Vagina (tissue), 2 donors: ENCODE results near the gene FITM2. TPM values are rescaled to one million over a fixed set of nuclear protein-coding genes. Genes with fewer than 3 reads are reported as not detected.

Experiments used
- DNase-seq, 2 donors: peaks; one replicate each; pipeline ENCODE4 v3.0.0-alpha.2; 2017; ENCODE audit errors: extremely low spot score in 2 of 2
- H3K27ac ChIP-seq: fragments of 200-600 bp; sonication (generic); one replicate; pipeline ENCODE4 v1.5.1; 2019
- H3K27me3 ChIP-seq: fragments of 200-600 bp; sonication (generic); one replicate; pipeline ENCODE4 v1.5.1; 2019
- H3K36me3 ChIP-seq, 2 donors: fragments of 200-600 bp; sonication (generic); one replicate each; pipeline ENCODE4 v1.5.1; 2017 to 2019
- H3K4me1 ChIP-seq: fragments of 200-600 bp; sonication (generic); one replicate; pipeline ENCODE4 v1.5.1; 2019
- H3K4me3 ChIP-seq, 2 donors: fragments of 200-600 bp; sonication (generic); 1 replicate in 1 of 2; 2 replicates in 1 of 2; pipeline ENCODE4 v1.5.1; 2016 to 2019
- H3K9me3 ChIP-seq: fragments of 200-600 bp; sonication (generic); one replicate; pipeline ENCODE4 v1.5.1; 2019
- CTCF ChIP-seq, 3 experiments: fragments of 450-650 bp in 2 of 3; fragments of 200-600 bp in 1 of 3; sonication (generic) in 1 of 3; IDR thresholded peaks; one replicate each; pipeline ENCODE4 v1.5.1; 2017 to 2019; ENCODE audit warnings: antibody characterized with exemption in 3 of 3, mild to moderate bottlenecking in 2 of 3, moderate library complexity in 2 of 3
- POLR2A ChIP-seq, 2 donors: fragments of 450-650 bp; IDR thresholded peaks; one replicate each; pipeline ENCODE4 v1.6.1; 2017; ENCODE audit warnings: antibody characterized with exemption in 2 of 2, mild to moderate bottlenecking in 2 of 2, moderate library complexity in 2 of 2
- POLR2AphosphoS5 ChIP-seq, 2 donors: sonication (generic); formaldehyde crosslinking; IDR thresholded peaks; one replicate each; pipeline ENCODE4 v1.9.0; 2017; ENCODE audit warnings: antibody characterized with exemption in 2 of 2, mild to moderate bottlenecking in 2 of 2, low read depth in 1 of 2; ENCODE audit not compliant: insufficient read depth in 1 of 2
- intact Hi-C: fragments of 100-400 bp; cut with DNase I; formaldehyde crosslinking; loops from one replicate; pipeline ENCODE4 v1.15.1; 2023
- total RNA-seq: library from RNA; depleted of rRNA; stranded (reverse); fragments of >200 nt; gene quantifications from one replicate; pipeline ENCODE4 v1.2.3, GENCODE V29; 2016

FITM2 gene
- total RNA-seq: 7.4 TPM

GRCh38 chr20:44310664-44311639 is at the start of gene FITM2:
TSS of gene FITM2 (minus strand) at chr20:44311202. CDS start at chr20:44311148, 54 bp downstream.
- Histone ChIP-seq H3K36me3 (peaks cover 0 to 9% of the 10 kb centered on the region in 2 donors), H3K4me3 (peak within 1 kb of the TSS; percentile 95 to 99), H3K27me3 (no peaks in the 10 kb centered on the region), H3K4me1 (peaks cover 23% of the 10 kb centered on the region), H3K27ac (peak within 1 kb of the TSS; percentile 78), H3K9me3 (no peaks in the 10 kb centered on the region)
- TF ChIP-seq POLR2AphosphoS5 (IDR thresholded peaks at IDR 0.05; ENCODE audit: insufficient read depth in 1 of 2, low read depth in 1 of 2) (peak; percentile 86 to 94), POLR2A (IDR thresholded peaks at IDR 0.05) (no peak), CTCF (IDR thresholded peaks at IDR 0.05) (peak; percentile 85 to 97 (median 96))
- intact Hi-C loops: no loop called here
- DNase-seq: peak in 1 of 2 donors; percentile 96

GRCh38 chr20:44360221-44360620 is 49.2 kb upstream of the FITM2 start:
- no peak overlapping the region for H3K4me3 ChIP-seq
- no peak for DNase-seq
- no peaks in the 10 kb centered on the region for H3K4me1 ChIP-seq
- TF ChIP-seq CTCF (IDR thresholded peaks at IDR 0.05) (no peak), POLR2AphosphoS5 (IDR thresholded peaks at IDR 0.05; ENCODE audit: insufficient read depth in 1 of 2, low read depth in 1 of 2) (no peak), POLR2A (IDR thresholded peaks at IDR 0.05) (no peak)
- H3K27me3 ChIP-seq: no peaks in the 10 kb centered on the region
- intact Hi-C loops: no loop called here
- H3K9me3 ChIP-seq: no peaks in the 10 kb centered on the region
- H3K36me3 ChIP-seq: no peaks in the 10 kb centered on the region
- H3K27ac ChIP-seq: no peak overlapping the region

GRCh38 chr20:44358776-44359175 is 47.8 kb upstream of the FITM2 start:
- H3K9me3 ChIP-seq: no peaks in the 10 kb centered on the region
- intact Hi-C loops: no loop called here
- no peak overlapping the region for H3K27ac ChIP-seq

GRCh38 chr20:44357555-44358125 is 46.6 kb upstream of the FITM2 start:
- no peak for DNase-seq
- intact Hi-C loops: no loop called here
- no peaks in the 10 kb centered on the region for H3K36me3 ChIP-seq
- no peak overlapping the region for H3K27ac ChIP-seq
- H3K4me1 ChIP-seq: no peaks in the 10 kb centered on the region
- H3K27me3 ChIP-seq: no peaks in the 10 kb centered on the region
- TF ChIP-seq POLR2AphosphoS5 (IDR thresholded peaks at IDR 0.05; ENCODE audit: insufficient read depth in 1 of 2, low read depth in 1 of 2): no peak
- no peak for TF ChIP-seq CTCF (IDR thresholded peaks at IDR 0.05)
- TF ChIP-seq POLR2A (IDR thresholded peaks at IDR 0.05): no peak
- no peak overlapping the region for H3K4me3 ChIP-seq
- no peaks in the 10 kb centered on the region for H3K9me3 ChIP-seq

More at GRCh38 chr20:44358776-44359175, 47.8 kb upstream of the FITM2 start:
- no peaks in the 10 kb centered on the region for H3K27me3 ChIP-seq
- no peaks in the 10 kb centered on the region for H3K36me3 ChIP-seq
- no peak for DNase-seq
- H3K4me1 ChIP-seq: no peaks in the 10 kb centered on the region
- no peak overlapping the region for H3K4me3 ChIP-seq
- TF ChIP-seq CTCF (IDR thresholded peaks at IDR 0.05) (no peak), POLR2AphosphoS5 (IDR thresholded peaks at IDR 0.05; ENCODE audit: insufficient read depth in 1 of 2, low read depth in 1 of 2) (no peak), POLR2A (IDR thresholded peaks at IDR 0.05) (no peak)
